ENCODE data around the gene SNX9. TPM values are rescaled to one million over a fixed set of nuclear protein-coding genes. Genes with fewer than 3 reads are reported as not detected.
"Not testable (repeated sequence)": the region's sequence is repeated elsewhere in the genome, so short reads cannot be mapped to it uniquely, and the experiment has no call there.

Gene SNX9
- total RNA-seq, 2 experiments from 2014 or later, result 63.4 to 64.4 TPM

DNA sequence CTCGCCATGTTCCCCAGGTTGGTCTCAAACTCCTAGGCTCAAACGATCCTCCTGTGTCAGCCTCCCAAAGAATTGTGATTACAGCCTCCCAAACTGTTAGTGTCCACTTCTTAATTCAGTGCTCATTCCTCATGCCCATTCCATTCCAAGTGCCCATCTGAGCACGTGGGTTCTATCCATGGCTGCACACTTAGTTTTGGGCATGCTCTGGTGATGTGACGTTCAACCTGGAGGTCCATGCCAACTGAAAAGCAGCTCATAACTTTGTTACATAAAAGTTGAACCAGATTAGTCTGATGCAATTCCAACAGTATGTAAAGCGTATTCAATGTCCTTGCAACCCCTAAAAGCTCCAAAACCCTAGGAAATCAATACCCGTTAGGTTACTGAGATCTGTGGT lies 11.5 kb downstream of the SNX9 start:
- no peak for DNase-seq
- Mint-ChIP-seq H3K4me1 (peaks cover 82% of the 10 kb centered on the region), H3K36me3 (peaks cover 76% of the 10 kb centered on the region), H3K27ac (peak overlapping the region; percentile 83), H3K4me3 (peak overlapping the region; percentile 44), H3K9me3 (peaks cover 37% of the 10 kb centered on the region), H3K27me3 (no peaks in the 10 kb centered on the region)

DNA sequence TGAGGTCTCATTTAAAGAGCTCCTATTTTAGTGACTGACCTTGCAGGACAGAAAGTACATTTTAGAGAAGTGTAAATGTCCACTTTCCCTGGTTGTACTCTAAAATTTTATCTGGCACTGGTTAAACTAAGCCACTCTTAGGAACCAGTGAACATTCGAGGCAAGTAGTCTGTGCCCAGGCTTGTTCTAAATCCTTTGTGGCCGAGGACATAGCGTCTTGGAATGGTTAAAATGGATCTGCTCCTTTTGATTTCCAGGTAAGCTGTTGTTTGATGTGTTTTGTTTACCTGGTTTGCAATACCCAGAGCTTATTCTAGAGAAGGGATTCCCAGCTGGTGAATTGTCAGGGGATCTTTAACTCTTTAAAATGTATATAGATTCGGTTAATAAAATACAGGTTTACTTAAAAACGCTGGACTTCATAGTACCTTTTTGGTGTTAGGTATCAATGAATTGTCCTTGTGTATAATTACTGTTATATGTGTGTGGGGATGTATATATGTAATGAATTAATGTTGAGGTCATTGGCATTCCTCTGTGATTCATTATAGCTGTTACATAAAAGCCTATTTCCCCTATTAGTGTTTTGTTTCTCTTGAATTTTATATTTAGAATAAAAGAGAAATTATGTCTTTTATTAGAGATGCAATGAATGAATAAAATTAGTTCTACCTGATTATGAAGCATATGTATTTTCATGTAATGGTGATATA lies 15.8 kb downstream of the SNX9 start:
- no peak overlapping the region for H3K27ac Mint-ChIP-seq
- no peaks in the 10 kb centered on the region for H3K27me3 Mint-ChIP-seq
- H3K9me3 Mint-ChIP-seq, result peaks cover 15% of the 10 kb centered on the region

DNA sequence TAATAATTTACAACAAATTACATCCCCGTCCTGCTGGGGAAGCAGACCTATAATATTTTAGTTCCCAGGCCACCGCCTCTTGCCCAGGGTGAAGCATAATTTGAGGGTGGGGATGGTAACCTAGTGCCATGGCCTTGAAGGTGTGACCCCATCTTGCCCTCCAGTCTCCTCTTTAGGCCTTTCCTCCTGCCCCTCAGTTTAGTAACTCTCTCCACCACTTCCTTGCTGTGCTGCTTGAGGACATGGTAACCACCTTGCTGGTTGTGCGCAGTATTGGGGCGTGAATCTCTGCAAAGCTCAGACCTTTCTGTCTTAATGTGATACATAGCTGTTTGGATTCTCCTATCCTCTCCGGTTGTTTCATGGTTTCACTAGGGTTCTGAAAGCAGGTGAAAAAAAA lies 16.6 kb downstream of the SNX9 start:
- no peaks in the 10 kb centered on the region for H3K27me3 Mint-ChIP-seq
- H3K9me3 Mint-ChIP-seq, result peaks cover 13% of the 10 kb centered on the region
- H3K27ac Mint-ChIP-seq, result peak overlapping the region; percentile 4
- no peak overlapping the region for H3K4me3 Mint-ChIP-seq
- DNase-seq, result no peak
- H3K36me3 Mint-ChIP-seq, result peaks cover 64% of the 10 kb centered on the region
- peaks cover 71% of the 10 kb centered on the region for H3K4me1 Mint-ChIP-seq

More for the DNA sequence above, 15.8 kb downstream of the SNX9 start:
- H3K4me1 Mint-ChIP-seq, result peaks cover 71% of the 10 kb centered on the region
- H3K4me3 Mint-ChIP-seq, result no peak overlapping the region
- H3K36me3 Mint-ChIP-seq, result peaks cover 62% of the 10 kb centered on the region
- no peak for DNase-seq

DNA sequence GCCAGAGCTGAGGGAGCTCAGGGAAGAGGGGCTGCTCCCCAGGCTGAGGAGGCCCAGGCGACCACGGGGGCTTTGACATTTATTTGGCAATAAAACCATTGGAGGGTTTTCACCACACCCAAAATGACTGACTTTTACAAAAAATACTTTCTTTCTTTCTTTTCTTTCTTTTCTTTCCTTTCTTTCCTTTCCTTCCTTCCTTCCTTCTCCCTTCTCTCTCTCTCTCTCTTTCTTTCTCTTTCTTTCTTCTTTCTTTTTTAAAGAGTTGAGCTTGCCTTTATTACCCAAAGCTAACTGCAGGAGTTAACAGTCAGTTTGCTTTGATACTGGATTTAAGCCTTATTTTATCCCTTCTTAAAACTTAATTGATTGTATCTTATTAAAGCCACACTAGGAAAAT lies 17.2 kb downstream of the SNX9 start:
- no peak overlapping the region for H3K4me3 Mint-ChIP-seq
- H3K27ac Mint-ChIP-seq, result peak overlapping the region; percentile 69
- peaks cover 71% of the 10 kb centered on the region for H3K4me1 Mint-ChIP-seq
- H3K9me3 Mint-ChIP-seq, result peaks cover 12% of the 10 kb centered on the region
- peaks cover 61% of the 10 kb centered on the region for H3K36me3 Mint-ChIP-seq
- DNase-seq, result no peak
- no peaks in the 10 kb centered on the region for H3K27me3 Mint-ChIP-seq

DNA sequence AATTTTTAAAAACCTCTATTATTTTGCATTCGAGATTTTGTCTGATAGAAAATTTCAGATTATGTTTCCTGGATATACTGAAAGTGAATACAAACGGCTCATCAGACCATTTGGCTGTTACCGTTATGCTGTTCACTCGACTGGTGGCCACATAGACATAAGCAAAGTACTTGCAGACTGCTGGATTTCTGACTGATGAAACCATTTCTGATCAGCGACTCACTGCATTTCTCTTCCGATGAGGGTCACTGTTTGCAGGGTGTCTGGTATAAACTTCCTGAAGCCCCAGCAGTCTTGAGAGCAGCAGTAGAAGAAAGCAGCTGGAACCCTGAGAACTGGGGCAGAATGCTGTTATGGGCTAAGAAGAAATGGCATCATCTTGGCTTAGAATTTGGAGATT lies 17.7 kb downstream of the SNX9 start:
- Mint-ChIP-seq H3K36me3 (peaks cover 61% of the 10 kb centered on the region), H3K27me3 (no peaks in the 10 kb centered on the region), H3K27ac (peak overlapping the region; percentile 32), H3K4me1 (peaks cover 71% of the 10 kb centered on the region), H3K4me3 (no peak overlapping the region), H3K9me3 (peaks cover 8% of the 10 kb centered on the region)
- DNase-seq, result no peak

DNA sequence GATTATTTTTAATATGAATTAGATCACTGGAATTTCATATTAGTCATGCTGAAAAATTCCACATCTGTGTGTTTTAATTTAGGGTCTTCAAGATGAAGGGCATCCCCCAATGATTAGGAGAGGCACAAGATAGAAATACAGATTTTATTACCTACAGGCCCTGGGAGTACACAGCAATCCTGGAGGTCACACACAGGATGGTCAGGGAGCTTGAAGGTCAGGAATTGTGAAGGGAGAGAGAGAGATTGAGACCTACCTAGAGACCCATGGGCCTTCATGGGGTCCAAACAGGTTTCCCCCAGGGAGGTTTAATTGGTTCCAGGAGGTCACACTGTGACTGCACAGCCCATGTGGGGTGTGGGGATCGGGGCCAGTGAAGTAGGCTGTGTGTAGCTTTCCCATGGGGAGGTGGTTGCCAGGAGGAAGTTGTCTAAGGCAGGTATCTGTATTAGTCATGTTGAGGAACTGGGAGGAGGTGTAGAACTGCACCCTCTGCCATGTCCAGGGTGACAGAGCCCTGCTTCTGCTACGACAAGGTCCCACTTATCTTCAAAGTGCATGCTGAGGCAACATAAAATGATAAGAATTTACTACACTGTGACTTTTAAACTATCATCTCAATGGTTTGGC lies 18.3 kb downstream of the SNX9 start:
- Mint-ChIP-seq H3K36me3 (peaks cover 61% of the 10 kb centered on the region), H3K4me3 (peak overlapping the region; percentile 33), H3K27me3 (no peaks in the 10 kb centered on the region), H3K4me1 (peaks cover 74% of the 10 kb centered on the region), H3K27ac (peak overlapping the region; percentile 32), H3K9me3 (peaks cover 5% of the 10 kb centered on the region)
- DNase-seq, result no peak

DNA sequence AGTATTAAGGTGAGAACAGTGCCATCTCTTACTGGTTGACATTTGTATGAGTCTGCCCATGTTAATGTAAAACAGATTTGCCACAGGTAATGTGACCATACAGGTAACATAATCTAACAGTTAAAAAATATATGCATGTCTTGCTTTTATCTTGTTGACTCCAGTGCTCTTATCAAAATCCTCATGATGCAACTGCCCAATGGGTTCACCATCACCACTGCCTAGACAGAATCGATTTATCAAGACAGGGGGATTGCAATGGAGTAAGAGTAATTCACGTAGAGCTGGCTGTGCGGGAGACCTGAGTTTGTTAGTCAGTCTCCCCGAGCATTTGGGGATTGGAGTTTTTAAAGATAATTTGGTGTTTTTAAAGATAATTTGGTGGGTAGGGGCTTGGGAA lies 19.2 kb downstream of the SNX9 start:
- Mint-ChIP-seq H3K4me3 (no peak overlapping the region), H3K36me3 (peaks cover 56% of the 10 kb centered on the region), H3K4me1 (peaks cover 71% of the 10 kb centered on the region), H3K27ac (no peak overlapping the region), H3K27me3 (no peaks in the 10 kb centered on the region), H3K9me3 (peaks cover 3% of the 10 kb centered on the region)
- DNase-seq, result no peak

DNA sequence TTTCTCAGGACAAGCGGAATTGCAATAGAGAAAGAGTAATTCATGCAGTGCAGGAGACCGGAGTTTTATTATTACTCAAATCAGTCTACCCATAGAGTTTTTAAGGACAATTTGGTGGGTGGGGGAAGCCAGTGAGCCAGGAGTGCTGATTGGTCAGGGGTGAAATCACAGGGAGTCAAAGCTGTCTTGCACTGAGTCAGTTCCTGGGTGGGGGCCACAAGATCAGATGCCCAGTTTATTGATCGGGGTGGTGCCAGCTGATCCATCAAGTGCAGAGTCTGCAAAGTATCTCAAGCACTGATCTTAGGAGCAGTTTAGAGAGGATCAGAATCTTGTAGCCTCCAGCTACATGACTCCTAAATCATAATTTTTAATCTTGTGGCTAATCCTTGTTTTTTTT lies 21.1 kb downstream of the SNX9 start:
- Mint-ChIP-seq H3K36me3 (peaks cover 63% of the 10 kb centered on the region), H3K27ac (peak overlapping the region; percentile 29), H3K4me1 (peaks cover 72% of the 10 kb centered on the region)
- H3K27me3 Mint-ChIP-seq, H3K9me3 Mint-ChIP-seq, H3K4me3 Mint-ChIP-seq, DNase-seq: not testable (repeated sequence)

DNA sequence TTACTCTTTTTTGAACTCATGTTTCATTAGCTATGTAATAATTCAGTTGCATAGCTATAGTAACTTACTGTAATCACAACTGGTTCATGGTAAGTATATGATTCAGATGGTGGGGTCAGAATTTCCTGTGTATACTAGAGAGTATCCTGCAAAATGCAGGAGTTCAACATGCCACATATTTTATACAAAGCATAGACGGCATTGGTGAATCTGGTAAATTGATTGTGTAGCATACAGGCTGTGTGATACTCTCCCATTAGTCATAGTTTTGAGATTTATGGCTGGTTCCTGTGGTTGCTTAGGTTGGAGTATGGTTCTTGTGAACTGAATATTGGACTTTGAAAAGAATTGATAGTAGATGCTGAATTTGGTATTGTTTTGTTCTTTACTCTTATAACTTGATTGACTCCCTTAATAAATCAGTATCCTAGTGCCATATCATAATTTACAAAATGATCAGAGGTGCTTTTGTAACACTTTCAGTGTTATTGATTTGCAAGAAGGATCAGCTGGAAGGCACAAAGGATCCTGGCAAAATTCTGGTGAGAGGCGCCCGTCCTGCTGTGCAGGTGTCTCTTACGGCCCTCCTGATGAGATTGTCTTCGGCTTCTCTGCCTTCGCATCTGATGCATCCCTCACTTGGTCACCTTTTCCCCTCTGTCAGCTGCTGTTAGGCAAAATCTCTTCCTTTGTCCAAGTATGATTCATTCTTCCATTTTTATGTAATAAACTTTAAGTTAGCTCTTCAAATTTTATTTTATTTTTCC lies 22.6 kb downstream of the SNX9 start:
- Mint-ChIP-seq H3K9me3 (peaks cover 11% of the 10 kb centered on the region), H3K4me1 (peaks cover 76% of the 10 kb centered on the region), H3K27me3 (no peaks in the 10 kb centered on the region), H3K4me3 (peak overlapping the region; percentile 11), H3K36me3 (peaks cover 69% of the 10 kb centered on the region), H3K27ac (peak overlapping the region; percentile 78)
- no peak for DNase-seq

DNA sequence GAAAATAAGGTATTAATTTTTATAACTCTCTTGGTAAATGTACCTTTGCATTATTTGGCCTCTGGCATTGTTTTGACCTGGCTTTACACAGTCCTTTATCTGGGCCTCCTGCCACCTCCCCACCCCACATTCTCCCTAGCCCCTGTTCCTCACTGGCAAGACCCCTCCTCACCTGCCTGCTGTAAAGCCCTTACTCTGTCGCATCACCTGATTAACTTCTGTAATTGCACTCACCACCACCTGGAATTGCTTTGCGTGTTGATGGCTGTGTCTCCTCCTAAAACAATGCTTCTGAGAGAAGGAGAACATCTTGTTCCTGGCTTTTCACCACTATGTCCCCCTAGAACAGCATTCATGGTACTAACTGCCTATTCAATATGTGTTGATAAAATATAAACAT lies 24.8 kb downstream of the SNX9 start:
- DNase-seq, result no peak
- peaks cover 18% of the 10 kb centered on the region for H3K9me3 Mint-ChIP-seq
- peaks cover 61% of the 10 kb centered on the region for H3K4me1 Mint-ChIP-seq
- peaks cover 68% of the 10 kb centered on the region for H3K36me3 Mint-ChIP-seq
- no peaks in the 10 kb centered on the region for H3K27me3 Mint-ChIP-seq
- peak overlapping the region; percentile 47 for H3K27ac Mint-ChIP-seq
- H3K4me3 Mint-ChIP-seq, result no peak overlapping the region

DNA sequence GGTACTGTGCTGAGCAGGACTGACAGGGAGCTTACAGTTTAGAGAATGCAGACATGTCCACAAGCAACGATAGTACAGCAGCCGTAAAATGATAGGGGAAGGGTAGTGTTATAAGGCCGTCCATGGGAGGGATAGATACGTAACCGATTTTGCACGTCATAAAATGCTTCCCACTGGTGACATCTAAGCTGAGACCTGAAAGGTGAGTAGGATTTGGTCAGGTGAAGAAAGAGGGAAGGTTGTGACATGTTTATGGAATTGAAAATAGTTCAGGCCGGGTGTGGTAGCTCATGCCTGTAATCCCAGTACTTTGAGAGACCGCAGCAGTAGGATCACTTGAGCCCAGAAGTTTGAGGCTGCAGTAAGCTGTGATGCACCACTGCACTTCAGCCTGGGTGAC lies 25.6 kb downstream of the SNX9 start:
- no peak for DNase-seq
- H3K27ac Mint-ChIP-seq, result peak overlapping the region; percentile 60
- no peak overlapping the region for H3K4me3 Mint-ChIP-seq
- peaks cover 75% of the 10 kb centered on the region for H3K36me3 Mint-ChIP-seq
- H3K27me3 Mint-ChIP-seq, result no peaks in the 10 kb centered on the region
- peaks cover 25% of the 10 kb centered on the region for H3K9me3 Mint-ChIP-seq
- H3K4me1 Mint-ChIP-seq, result peaks cover 67% of the 10 kb centered on the region

DNA sequence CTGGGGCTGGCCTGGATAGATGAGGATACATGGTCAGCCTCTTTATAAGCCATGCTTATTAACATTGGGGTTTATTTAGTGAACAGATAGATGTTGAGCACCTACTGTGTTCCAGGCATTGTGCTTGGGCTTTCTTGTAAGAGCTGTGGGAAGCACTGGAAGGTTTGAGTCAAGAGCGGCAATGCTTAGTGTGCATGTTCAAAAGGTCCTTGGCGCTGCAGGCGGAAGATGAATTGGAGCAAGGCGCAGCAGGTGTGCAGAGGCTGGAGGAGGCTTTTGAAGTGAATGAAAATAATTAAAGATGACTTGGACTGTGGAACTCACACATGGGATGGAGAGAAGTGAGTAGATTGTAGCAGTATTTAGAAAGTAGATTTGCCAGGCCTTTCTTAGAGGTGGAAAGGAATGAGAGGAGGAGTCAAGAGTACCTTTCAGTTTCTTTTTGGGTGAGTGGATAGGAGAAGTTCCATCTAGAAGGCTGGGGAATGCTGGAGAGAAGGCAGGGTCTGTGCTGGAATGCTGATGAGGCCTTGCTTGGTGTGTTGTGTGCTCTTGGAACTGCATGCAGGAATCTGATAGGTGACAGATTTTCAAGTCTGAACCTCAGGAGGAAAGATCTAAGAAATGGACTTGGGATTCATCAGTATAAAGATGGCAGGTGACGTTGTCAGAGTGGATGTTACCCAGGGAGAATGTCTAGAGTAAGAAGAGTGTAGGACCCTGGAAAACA lies 26.4 kb downstream of the SNX9 start:
- no peak for DNase-seq
- Mint-ChIP-seq H3K4me3 (peak overlapping the region; percentile 11), H3K36me3 (peaks cover 74% of the 10 kb centered on the region), H3K9me3 (peaks cover 29% of the 10 kb centered on the region), H3K4me1 (peaks cover 67% of the 10 kb centered on the region), H3K27ac (peak overlapping the region; percentile 52), H3K27me3 (no peaks in the 10 kb centered on the region)

DNA sequence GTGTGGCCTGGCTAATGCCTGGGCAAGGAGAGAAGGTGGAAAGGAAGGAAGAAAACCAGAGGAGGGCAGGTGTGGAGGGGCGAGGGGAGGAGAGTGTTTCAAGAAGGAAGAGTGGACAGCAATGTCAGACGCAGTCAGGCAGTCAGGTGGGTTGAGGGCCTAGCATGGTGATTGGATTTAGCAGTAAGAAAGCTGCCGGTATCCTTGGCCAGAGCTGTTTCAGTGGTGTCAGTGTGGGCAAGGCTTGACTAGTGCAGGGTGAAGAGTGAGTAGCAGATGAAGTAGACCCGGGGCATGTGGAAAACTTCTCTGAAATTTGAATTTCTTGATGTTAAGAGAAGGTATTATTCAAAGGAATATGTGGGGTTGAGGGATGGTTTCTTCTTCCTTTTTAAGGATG lies 27.0 kb downstream of the SNX9 start:
- peak overlapping the region; percentile 52 for H3K27ac Mint-ChIP-seq
- H3K4me1 Mint-ChIP-seq, result peaks cover 73% of the 10 kb centered on the region
- H3K4me3 Mint-ChIP-seq, result no peak overlapping the region
- peaks cover 75% of the 10 kb centered on the region for H3K36me3 Mint-ChIP-seq
- DNase-seq, result no peak
- no peaks in the 10 kb centered on the region for H3K27me3 Mint-ChIP-seq
- H3K9me3 Mint-ChIP-seq, result peaks cover 30% of the 10 kb centered on the region

DNA sequence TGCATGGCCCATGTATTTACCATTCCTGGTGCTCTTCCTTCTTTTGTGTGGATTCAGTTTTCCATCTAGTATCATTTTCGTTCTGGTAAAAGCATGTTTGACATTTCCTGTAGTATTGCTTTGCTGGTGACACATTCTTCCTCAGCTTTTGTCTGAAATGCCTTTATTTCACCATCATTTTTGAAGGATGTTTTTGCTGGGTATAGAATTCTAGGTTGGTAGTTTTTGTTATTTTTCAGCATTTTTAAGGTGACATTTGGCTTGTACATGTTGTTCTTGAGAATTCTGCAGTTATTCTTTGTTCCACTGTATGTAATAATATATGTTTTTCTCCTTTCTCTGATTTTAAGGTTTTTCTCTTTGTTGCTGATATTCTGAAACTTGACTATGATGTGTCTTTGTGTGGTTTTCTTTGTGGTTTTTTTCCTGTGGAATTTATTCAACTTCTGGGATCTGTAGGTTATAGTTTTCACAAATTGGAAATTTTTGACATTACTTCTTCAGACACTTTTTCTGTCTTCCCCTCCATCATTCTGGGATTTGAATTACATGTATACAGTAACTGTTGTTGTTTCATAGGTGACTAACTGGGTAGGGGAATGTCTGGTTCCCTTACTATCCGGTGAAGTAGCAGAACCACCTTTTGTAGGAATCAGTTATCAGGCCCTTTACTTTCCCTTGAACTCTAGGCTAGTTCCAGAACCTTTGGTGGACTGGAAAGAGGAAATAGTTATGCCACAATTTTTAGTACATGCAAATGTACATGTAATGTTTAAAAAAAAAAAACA lies 30.2 kb downstream of the SNX9 start:
- H3K36me3 Mint-ChIP-seq, result peaks cover 74% of the 10 kb centered on the region

More for the DNA sequence above, 30.2 kb downstream of the SNX9 start:
- H3K9me3 Mint-ChIP-seq, result peaks cover 32% of the 10 kb centered on the region
- no peaks in the 10 kb centered on the region for H3K27me3 Mint-ChIP-seq
- DNase-seq, result no peak
- H3K4me3 Mint-ChIP-seq, result no peak overlapping the region
- H3K4me1 Mint-ChIP-seq, result peaks cover 67% of the 10 kb centered on the region
- peak overlapping the region; percentile 9 for H3K27ac Mint-ChIP-seq

Measured in activated naive CD8-positive, alpha-beta T cell treated with anti-CD3 and anti-CD28 coated beads for 36 hours (primary cell).